Activated B cell treated with CpG ODN at 0.5 μM for 24 hours (primary cell): ENCODE measurements around the gene ARL8A. TPM values are rescaled to one million over a fixed set of nuclear protein-coding genes. Genes with fewer than 3 reads are reported as not detected.

ENCODE experiments used
- ATAC-seq: fragments of 200-7000 bp; cut with Tn5 transposase; one replicate; pipeline ENCODE4 v1.10.0; 2021; ENCODE audit warnings: low read depth, mild to moderate bottlenecking, moderate library complexity
- CTCF ChIA-PET: fragments of 350-600 bp; sonication (Branson Sonifier 250); formaldehyde crosslinking; loops from one replicate; lab custom pipeline; 2021; ENCODE audit warnings: antibody characterized with exemption; lab: Charles Lee
- POLR2A ChIA-PET: fragments of 350-600 bp; sonication (Branson Sonifier 250); formaldehyde crosslinking; loops from one replicate; lab custom pipeline; 2021; ENCODE audit warnings: antibody characterized with exemption; lab: Charles Lee
- DNase-seq: peaks from one replicate; pipeline ENCODE4 v3.0.0; 2022
- H3K27ac Mint-ChIP-seq: one replicate; pipeline ENCODE4 v1.8.0; 2020; ENCODE audit warnings: mixed read lengths
- H3K27me3 Mint-ChIP-seq: one replicate; pipeline ENCODE4 v1.8.0; 2021; ENCODE audit warnings: mixed read lengths
- H3K36me3 Mint-ChIP-seq: one replicate; pipeline ENCODE4 v1.8.0; 2021; ENCODE audit warnings: low read depth, mixed read lengths
- H3K4me1 Mint-ChIP-seq: one replicate; pipeline ENCODE4 v1.8.0; 2021; ENCODE audit warnings: mixed read lengths
- H3K4me3 Mint-ChIP-seq: one replicate; pipeline ENCODE4 v1.8.0; 2020; ENCODE audit warnings: mild to moderate bottlenecking, mixed read lengths
- H3K9me3 Mint-ChIP-seq: one replicate; pipeline ENCODE4 v1.8.0; 2020; ENCODE audit warnings: mixed read lengths
- intact Hi-C: fragments of 100-400 bp; cut with micrococcal nuclease; formaldehyde crosslinking; loops from one replicate; pipeline ENCODE4 v1.15.1; 2024
- total RNA-seq: library from RNA; stranded (reverse); gene quantifications from 2 replicates; pipeline ENCODE4 v1.2.3, GENCODE V29; 2022
- TF ChIP-seq, protein P1 (sequence below): fragments of 200-600 bp; IDR thresholded peaks from one replicate; pipeline ENCODE4 v1.8.0; 2022; ENCODE audit warnings: antibody characterized with exemption, mild to moderate bottlenecking

ARL8A gene
- total RNA-seq, 1 donor from 2014 or later = 58.0 TPM

DNA sequence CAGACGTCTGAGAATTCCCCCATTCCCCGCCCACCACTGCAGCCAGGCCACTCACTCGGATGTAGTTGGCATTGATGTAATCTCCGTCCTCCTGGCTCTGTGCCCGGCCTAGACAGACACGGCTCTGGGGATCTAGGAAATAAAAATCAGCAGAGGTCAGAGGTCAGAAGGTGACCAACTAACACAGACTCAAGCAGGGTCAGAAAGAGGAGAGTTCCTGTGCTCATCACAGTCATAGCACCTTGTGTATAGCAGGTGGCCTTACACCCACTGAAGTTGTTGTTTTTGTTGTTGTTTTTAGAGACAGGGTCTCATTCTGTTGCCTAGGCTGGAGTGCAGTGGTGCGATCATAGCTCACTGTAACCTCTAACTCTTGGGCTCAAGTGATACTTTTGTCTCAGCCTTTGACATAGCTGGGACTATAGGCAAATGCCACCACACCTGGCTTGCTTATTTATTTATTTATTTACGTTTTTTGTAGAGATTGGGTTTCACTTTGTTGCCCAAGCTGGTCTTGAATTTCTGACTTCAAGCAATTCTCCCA lies 11.0 kb upstream of the ARL8A start:
- CTCF ChIA-PET = interaction anchor here (0.6 to 3.1 kb wide), 20 partner anchors 8 to 194 kb away, joined by 3 to 29 read pairs (median 4); partner anchors contain the start of gene LGR6
- TF ChIP-seq, protein P1, sequence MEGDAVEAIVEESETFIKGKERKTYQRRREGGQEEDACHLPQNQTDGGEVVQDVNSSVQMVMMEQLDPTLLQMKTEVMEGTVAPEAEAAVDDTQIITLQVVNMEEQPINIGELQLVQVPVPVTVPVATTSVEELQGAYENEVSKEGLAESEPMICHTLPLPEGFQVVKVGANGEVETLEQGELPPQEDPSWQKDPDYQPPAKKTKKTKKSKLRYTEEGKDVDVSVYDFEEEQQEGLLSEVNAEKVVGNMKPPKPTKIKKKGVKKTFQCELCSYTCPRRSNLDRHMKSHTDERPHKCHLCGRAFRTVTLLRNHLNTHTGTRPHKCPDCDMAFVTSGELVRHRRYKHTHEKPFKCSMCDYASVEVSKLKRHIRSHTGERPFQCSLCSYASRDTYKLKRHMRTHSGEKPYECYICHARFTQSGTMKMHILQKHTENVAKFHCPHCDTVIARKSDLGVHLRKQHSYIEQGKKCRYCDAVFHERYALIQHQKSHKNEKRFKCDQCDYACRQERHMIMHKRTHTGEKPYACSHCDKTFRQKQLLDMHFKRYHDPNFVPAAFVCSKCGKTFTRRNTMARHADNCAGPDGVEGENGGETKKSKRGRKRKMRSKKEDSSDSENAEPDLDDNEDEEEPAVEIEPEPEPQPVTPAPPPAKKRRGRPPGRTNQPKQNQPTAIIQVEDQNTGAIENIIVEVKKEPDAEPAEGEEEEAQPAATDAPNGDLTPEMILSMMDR = no peak
- Mint-ChIP-seq H3K27me3 (no peaks in the 10 kb centered on the region), H3K9me3 (no peaks in the 10 kb centered on the region), H3K36me3 (peaks cover 54% of the 10 kb centered on the region), H3K27ac (peak overlapping the region; percentile 46), H3K4me3 (no peak overlapping the region), H3K4me1 (peaks cover 44% of the 10 kb centered on the region)
- POLR2A ChIA-PET = interaction anchor here (0.7 to 1.1 kb wide), 3 partner anchors 7 to 12 kb away, joined by 3 to 6 read pairs (median 3); no protein-coding TSS in a partner anchor
- DNase-seq (no peak), ATAC-seq (no peak)
- intact Hi-C loops = loop anchor here (1.0 kb wide), 1 partner anchor 160 kb away; no protein-coding TSS in a partner anchor

- Mint-ChIP-seq H3K36me3 (peaks cover 57% of the 10 kb centered on the region), H3K27me3 (no peaks in the 10 kb centered on the region), H3K9me3 (no peaks in the 10 kb centered on the region), H3K4me1 (peaks cover 37% of the 10 kb centered on the region), H3K4me3 (no peak overlapping the region), H3K27ac (no peak overlapping the region)
- intact Hi-C loops = loop anchor here (1.0 kb wide), 1 partner anchor 160 kb away; no protein-coding TSS in a partner anchor
- ChIA-PET POLR2A (interaction anchor here (0.7 to 1.1 kb wide), 2 partner anchors 8 to 12 kb away, joined by 3 to 6 read pairs; no protein-coding TSS in a partner anchor), CTCF (interaction anchor here (0.6 to 3.1 kb wide), 22 partner anchors 9 to 194 kb away, joined by 3 to 29 read pairs (median 4); partner anchors contain the start of gene LGR6)
- TF ChIP-seq, protein P1 = no peak
- DNase-seq (no peak), ATAC-seq (peak; percentile 73)
Observed at GRCh38 chr1:202154766-202155477, 10.4 kb upstream of the ARL8A start.

DNA sequence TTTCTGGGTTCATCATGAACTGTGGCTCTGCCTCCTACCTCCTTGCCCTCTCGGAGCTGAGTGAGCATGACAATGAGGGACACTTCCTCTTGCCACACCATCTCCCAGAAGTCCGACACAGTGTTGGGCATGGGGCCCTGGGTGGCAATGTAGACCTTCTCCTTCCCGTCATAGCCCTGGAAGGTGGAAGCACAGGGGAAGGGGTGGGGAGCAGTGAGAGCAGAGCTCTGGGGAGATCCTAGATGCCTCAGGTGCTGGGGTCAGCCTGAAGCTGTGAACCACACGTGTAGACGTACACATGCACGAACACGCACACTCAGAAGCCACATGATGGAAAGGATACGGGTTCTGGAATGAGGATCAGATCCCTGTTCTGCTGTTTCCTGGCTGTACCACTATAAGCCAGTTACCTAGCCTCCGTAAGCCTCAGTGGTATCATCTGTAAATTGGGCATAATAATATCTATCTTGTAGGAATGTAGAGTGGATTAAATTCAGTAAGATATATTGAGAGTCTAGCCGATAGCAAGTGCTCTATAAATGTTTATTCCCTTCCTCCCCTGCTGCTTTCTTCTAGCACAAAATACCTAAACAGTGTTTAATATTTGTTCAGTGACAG lies 9.7 kb upstream of the ARL8A start:
- Mint-ChIP-seq H3K4me1 (peaks cover 31% of the 10 kb centered on the region), H3K27ac (no peak overlapping the region), H3K27me3 (no peaks in the 10 kb centered on the region), H3K4me3 (no peak overlapping the region), H3K9me3 (no peaks in the 10 kb centered on the region), H3K36me3 (peaks cover 59% of the 10 kb centered on the region)
- intact Hi-C loops = no loop called here
- POLR2A ChIA-PET = interaction anchor here (0.6 to 1.1 kb wide), 2 partner anchors 11 to 42 kb away, joined by 3 to 6 read pairs; no protein-coding TSS in a partner anchor
- TF ChIP-seq, protein P1 = no peak
- no peak for ATAC-seq
- CTCF ChIA-PET = interaction anchor here (0.9 to 3.1 kb wide), 21 partner anchors 9 to 195 kb away, joined by 3 to 29 read pairs (median 4); partner anchors contain the start of gene LGR6
- no peak for DNase-seq

- POLR2A ChIA-PET = no interaction called here
- H3K27me3 Mint-ChIP-seq = no peaks in the 10 kb centered on the region
- no peak overlapping the region for H3K4me3 Mint-ChIP-seq
- no peak overlapping the region for H3K27ac Mint-ChIP-seq
- TF ChIP-seq, protein P1 = no peak
- intact Hi-C loops = no loop called here
- H3K9me3 Mint-ChIP-seq = no peaks in the 10 kb centered on the region
- DNase-seq (no peak), ATAC-seq (no peak)
- peaks cover 65% of the 10 kb centered on the region for H3K36me3 Mint-ChIP-seq
- CTCF ChIA-PET = interaction anchor here (1.5 kb wide), 1 partner anchor 21 kb away, joined by 3 read pairs; no protein-coding TSS in a partner anchor
- H3K4me1 Mint-ChIP-seq = peaks cover 21% of the 10 kb centered on the region
Observed at GRCh38 chr1:202153284-202153683, 8.7 kb upstream of the ARL8A start.
